HG02840 (cell line): ENCODE data around the gene LSM11.

ENCODE experiments used
- ATAC-seq: cut with Tn5 transposase; IDR thresholded peaks from one replicate; pipeline ENCODE4 v1.9.1; 2021; ENCODE audit warnings: mild to moderate bottlenecking, moderate library complexity, moderate number of reproducible peaks; ENCODE audit not compliant: unreplicated experiment, low FRiP score

Gene LSM11

GRCh38 chr5:157732596-157733262, 10.8 kb upstream of the LSM11 start:
- ATAC-seq: no peak

- ATAC-seq: no peak
Measured at GRCh38 chr5:157734436-157734835, 9.1 kb upstream of the LSM11 start.

- no peak for ATAC-seq
Measured at GRCh38 chr5:157735991-157736390, 7.5 kb upstream of the LSM11 start.

DNA sequence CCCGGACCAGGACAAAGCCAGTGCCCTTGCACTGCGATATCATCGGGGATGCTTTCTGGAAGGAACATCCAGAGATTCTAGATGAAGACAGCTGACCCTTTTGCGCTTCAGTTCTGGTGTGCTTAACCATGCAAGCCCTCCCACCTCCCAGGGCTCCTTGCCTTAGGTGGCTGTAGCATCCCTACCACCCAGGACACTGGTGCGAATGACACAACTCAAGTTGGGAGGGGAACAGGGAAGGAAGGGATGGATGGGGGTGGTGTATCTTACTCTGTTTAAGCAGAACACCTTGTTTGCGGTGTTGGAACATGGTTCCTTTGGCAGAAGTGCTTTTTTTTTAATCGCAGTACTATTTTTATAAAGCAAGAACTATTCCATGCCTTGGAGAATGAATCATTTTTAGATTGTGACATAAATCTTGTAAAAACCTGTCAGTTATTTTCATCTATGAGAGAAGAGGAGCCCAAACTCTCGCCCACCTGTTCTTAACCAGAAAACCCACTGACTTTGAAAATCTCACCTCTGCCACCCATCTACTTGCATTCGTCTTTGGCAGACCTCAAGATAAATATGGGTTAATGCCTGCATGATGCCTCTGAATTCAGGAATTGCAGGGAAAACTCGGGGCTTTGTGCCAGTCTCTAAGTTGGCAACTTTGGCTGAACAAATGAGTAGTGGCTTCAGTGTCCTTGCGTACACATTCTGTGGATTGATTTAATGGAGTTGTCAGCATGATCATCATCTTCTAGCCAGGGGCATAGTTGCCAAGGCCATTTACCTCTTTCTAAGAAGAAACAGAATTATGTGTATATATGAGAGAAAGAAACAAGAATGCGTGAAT, 3.9 kb upstream of the LSM11 start:
- ATAC-seq: no peak

- ATAC-seq: no peak
Measured at GRCh38 chr5:157740229-157740610, 3.3 kb upstream of the LSM11 start.

DNA sequence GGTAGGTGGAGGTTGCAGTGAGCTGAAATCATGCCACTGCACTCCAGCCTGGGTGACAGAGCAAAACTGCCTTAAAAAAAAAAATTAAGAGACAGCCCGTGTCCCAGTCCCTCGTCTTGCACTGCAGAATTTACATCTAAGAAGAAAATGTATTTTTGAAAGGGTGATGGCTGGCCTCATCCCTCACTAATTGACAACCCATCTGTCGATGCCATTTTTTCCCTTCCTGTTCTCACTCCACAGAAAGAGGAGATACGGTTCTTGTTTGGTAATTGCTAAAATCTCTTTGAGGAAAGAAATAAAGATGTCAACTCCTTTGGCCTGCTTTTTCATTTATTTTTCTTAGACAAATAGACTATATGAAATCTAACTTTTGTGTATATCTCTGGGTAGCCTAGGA, 2.4 kb upstream of the LSM11 start:
- ATAC-seq: no peak

GRCh38 chr5:157744051-157745011, 819 bp downstream of the LSM11 start:
- peak; percentile 33 for ATAC-seq

DNA sequence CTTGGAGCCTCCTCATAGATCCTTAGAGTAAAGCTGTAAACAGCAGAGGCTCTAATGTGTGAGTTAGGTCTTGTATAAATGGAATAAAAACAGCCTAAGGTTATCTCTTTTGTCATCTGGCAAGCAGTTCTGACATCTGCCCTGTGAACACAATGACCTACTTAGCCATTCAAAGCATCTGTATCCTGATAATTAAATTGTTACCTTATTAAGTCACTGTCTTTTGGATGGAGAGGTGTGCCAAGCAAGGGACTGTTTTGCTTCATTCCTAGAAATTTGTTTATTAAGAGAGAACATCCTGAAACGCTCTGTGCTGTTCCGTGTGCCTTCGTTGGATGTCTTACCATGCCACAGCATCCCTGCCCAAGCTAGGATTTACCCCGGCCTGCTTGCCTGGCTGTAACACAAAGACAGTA, 1.5 kb downstream of the LSM11 start:
- ATAC-seq: no peak

DNA sequence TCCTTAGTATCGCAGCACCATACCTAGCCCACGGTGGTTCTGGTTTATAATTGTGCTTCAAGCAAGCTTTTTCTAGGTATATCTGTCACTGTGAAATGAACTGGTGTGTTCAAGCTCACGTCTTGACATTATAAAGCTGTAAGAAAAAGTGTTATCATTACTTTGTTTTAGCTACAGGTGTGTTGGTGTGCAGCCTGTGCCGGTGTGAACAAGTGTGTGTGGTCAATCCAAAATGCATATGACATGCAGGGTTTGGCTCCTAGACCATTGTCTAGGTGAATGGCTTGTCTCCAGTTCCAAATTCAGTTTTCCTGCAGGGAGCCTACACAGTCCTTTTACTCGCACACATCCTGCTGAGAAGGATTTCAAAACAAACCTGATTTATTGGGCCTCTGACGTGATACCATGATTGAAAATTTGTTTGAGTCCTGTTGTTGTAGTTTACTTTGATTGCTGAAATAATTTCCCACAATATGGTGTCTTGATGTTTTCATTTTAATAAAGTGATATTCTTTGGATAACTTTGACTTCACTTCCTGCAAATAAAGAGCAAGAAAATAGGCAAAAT, 3.7 kb downstream of the LSM11 start:
- ATAC-seq: no peak

GRCh38 chr5:157747766-157748700, 4.5 kb downstream of the LSM11 start:
- no peak for ATAC-seq

GRCh38 chr5:157748760-157749461, 5.4 kb downstream of the LSM11 start:
- no peak for ATAC-seq

GRCh38 chr5:157749462-157749799, 5.9 kb downstream of the LSM11 start:
- ATAC-seq: no peak

DNA sequence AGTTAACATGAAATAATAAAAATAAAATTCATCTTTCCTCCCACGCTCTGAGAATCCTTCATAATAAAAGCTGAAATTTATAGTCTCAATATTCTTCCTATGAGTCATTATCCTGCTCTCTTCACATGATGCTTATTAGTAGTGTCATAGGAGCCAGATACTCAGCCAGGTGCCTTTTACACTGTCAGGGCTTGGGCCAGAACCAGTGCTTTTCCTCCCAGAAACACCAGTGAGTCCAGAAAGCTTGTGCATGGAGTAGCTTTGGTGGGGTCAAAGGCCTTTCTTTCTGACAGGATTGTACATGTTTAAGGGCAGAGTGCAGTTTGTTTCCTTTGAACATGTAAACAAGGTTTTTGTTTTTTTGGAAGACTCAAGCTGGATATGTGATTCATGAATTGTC, 6.8 kb downstream of the LSM11 start:
- no peak for ATAC-seq

GRCh38 chr5:157756122-157756521, 12.6 kb downstream of the LSM11 start:
- no peak for ATAC-seq

DNA sequence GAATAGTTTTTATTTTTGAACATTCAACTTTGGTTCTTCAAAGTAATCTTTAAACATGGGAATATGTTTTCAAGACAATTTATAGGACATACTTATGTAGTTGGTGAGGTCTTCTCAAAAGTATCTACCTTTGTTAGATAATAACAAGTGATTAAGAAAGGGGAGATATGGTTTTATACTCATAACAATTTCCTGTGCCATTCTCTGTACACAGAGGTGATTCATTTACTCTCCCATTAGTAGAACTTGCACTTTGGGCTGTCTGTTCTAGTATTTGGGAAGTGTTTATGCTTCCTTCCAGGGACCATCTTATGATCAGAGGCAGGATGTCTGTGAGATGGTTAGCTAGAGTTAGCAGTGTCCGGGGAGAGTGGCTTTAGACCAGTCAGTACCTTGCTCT, 15.2 kb downstream of the LSM11 start:
- ATAC-seq: no peak

DNA sequence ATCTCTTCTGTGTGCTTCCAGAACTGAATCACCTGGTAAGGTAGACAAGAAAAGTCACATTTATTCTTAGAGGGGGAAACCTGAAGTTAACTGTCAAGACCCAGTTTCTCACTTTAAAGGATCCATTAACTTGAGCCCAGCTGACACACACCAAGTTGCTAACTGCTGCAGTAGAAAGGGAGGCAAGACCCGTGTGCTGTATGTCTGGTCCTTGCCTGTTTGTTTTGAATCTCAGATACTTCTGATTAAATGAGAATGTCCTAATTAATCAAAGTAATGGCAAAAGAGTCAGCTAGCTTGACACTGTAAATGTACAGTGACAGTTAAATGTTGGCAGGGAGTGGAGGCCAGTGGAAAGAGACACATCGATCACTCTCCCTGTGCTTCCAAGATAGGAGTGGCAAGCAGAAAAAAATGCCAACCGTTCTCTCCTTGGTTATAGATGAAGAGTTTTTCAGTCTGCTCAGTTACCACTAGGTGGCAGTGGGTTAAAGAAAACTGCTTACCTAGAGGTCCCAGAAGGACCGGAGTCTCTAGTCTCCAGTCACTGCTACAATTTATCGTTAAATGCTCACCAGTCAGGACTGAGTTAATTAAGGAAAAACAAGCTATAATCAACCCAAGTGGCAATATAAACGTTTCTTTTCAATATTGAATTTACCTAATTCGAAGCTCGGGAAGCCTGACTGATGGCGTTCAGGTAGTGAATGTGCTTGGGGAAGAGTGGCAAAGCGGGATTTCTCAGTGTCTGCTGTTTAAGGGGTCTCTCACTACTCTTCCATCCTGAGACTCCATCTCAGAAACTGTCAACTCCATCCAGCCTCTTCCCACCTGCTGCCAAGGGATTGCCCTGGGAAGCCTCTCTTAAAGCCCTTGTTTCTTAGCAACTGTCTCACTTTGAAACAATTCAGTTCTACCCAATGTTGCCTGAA, 18.4 kb downstream of the LSM11 start:
- ATAC-seq: no peak

DNA sequence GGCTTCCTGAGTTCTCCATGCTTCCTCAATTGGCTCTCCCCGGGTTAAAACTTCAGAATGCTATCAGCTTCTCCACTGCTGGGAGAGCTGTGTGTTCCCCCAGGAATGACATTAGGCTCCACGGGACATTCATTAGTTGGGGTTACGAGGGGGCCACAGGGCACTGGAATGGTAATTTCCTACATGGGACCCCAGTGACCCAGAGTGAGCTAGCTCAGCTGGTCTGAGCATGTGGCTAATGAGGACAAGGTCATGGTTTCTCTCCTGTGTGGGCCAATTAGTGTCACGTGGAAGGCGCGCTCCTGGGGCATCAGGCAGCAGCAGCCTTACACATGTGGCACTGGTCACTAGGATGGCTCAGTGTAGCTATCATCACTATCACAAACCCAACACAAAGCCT, 21.0 kb downstream of the LSM11 start:
- no peak for ATAC-seq

- ATAC-seq: no peak
Measured at GRCh38 chr5:157766442-157766841, 22.9 kb downstream of the LSM11 start.
